Tongue (tissue), 2 donors: Measurements from ENCODE around the gene TRUB2. TPM values are rescaled to one million over a fixed set of nuclear protein-coding genes. Genes with fewer than 3 reads are reported as not detected.
"Not testable (repeated sequence)": the region's sequence is repeated elsewhere in the genome, so short reads cannot be mapped to it uniquely, and the experiment has no call there.

Source experiments
- DNase-seq: peaks from one replicate; pipeline ENCODE4 v3.0.0-alpha.2; 2015
- total RNA-seq: library from RNA; depleted of rRNA; stranded (reverse); fragments of >200 nt; gene quantifications from one replicate; pipeline ENCODE4 v1.2.3, GENCODE V29; 2014

Gene TRUB2
- total RNA-seq, 1 donor from 2014 or later, result 9.6 TPM

GRCh38 chr9:128340691-128341434, 18.6 kb upstream of the TRUB2 start:
- DNase-seq, result no peak

- peak; percentile 86 for DNase-seq
Measured at GRCh38 chr9:128339761-128340690, 17.8 kb upstream of the TRUB2 start, which contains the start of gene SLC27A4. TSS of gene SLC27A4 (plus strand) at chr9:128340527. CDS start at chr9:128343133, 2,606 bp downstream.

- DNase-seq, result not testable (repeated sequence)
Measured at GRCh38 chr9:128338852-128339614, 16.8 kb upstream of the TRUB2 start.

GRCh38 chr9:128337936-128338335, 15.7 kb upstream of the TRUB2 start:
- DNase-seq, result no peak

- DNase-seq, result no peak
Measured at GRCh38 chr9:128335914-128336313, 13.7 kb upstream of the TRUB2 start.

- peak; percentile 4 for DNase-seq
Measured at GRCh38 chr9:128335161-128335560, 12.9 kb upstream of the TRUB2 start.

- DNase-seq, result no peak
Measured at GRCh38 chr9:128333451-128333869, 11.2 kb upstream of the TRUB2 start.

GRCh38 chr9:128325629-128326028, 3.4 kb upstream of the TRUB2 start:
- DNase-seq, result no peak

GRCh38 chr9:128324401-128324800, 2.2 kb upstream of the TRUB2 start:
- DNase-seq, result no peak

- DNase-seq, result no peak
Measured at GRCh38 chr9:128323791-128324190, 1.5 kb upstream of the TRUB2 start.

- DNase-seq, result no peak
Measured at GRCh38 chr9:128323212-128323730, 1.0 kb upstream of the TRUB2 start.

- DNase-seq, result no peak
Measured at GRCh38 chr9:128321879-128322403, 306 bp downstream of the TRUB2 start.

- no peak for DNase-seq
Measured at GRCh38 chr9:128321343-128321742, 904 bp downstream of the TRUB2 start.

GRCh38 chr9:128317629-128318028, 4.6 kb downstream of the TRUB2 start:
- no peak for DNase-seq

GRCh38 chr9:128316421-128316820, 5.8 kb downstream of the TRUB2 start:
- no peak for DNase-seq

GRCh38 chr9:128314697-128315096, 7.5 kb downstream of the TRUB2 start:
- DNase-seq, result no peak

- DNase-seq, result no peak
Measured at GRCh38 chr9:128310461-128310860, 11.8 kb downstream of the TRUB2 start.

GRCh38 chr9:128309551-128309950, 12.7 kb downstream of the TRUB2 start:
- DNase-seq, result no peak

- DNase-seq, result no peak
Measured at GRCh38 chr9:128304971-128305288, 17.3 kb downstream of the TRUB2 start.

GRCh38 chr9:128304136-128304970, 17.9 kb downstream of the TRUB2 start:
- DNase-seq, result no peak
